Measurements from ENCODE around the gene TBC1D5.

DNA sequence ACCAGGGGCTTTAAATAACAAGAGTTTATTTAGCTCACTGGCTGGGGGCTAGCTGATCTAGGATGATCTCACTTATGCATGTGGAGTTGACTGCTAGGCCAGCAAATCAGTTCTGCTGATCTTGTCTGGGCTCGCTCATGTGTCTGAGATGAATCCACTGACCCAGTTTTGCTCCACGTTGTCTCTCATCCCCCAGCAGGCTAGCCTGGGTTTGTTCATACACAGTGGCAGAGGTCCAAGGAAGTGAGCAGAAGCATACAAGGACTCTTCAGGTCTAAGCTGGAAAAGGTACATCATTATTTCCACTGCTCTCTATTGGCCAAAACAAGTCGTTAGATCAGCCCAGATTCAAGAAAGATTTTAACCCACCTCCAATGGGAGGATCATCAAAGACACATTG, 619.7 kb downstream of the TBC1D5 start:
- no peak for TF ChIP-seq FOXP2 (optimal IDR thresholded peaks at IDR 0.05; ENCODE audit: control extremely low read depth, extremely low read length, insufficient read depth)
- no peak for TF ChIP-seq EZH2 (IDR thresholded peaks at IDR 0.05)
- TF ChIP-seq POLR2AphosphoS5 (IDR thresholded peaks at IDR 0.05; ENCODE audit: borderline replicate concordance, low read depth, low read length), result no peak
